H9 (cell line): ENCODE data around the gene FOXA2. TPM values are rescaled to one million over a fixed set of nuclear protein-coding genes. Genes with fewer than 3 reads are reported as not detected.

Source experiments
- DNase-seq: peaks from one replicate; pipeline ENCODE4 v3.0.0-alpha.2; 2017
- H2AFZ ChIP-seq: one replicate; pipeline ENCODE4 v1.6.1; 2013; ENCODE audit warnings: mild to moderate bottlenecking, low read length, control low read depth, moderate library complexity
- H2AK5ac ChIP-seq: 2 replicates; pipeline ENCODE4 v1.6.1; 2013; ENCODE audit warnings: low read length, control low read depth, mixed read lengths; ENCODE audit not compliant: insufficient read length
- H2BK120ac ChIP-seq: one replicate; pipeline ENCODE4 v1.6.1; 2013; ENCODE audit warnings: low read depth, mild to moderate bottlenecking, low read length, control low read depth, inconsistent platforms; ENCODE audit not compliant: poor library complexity, severe bottlenecking
- H2BK12ac ChIP-seq: 2 replicates; pipeline ENCODE4 v1.6.1; 2013; ENCODE audit warnings: low read length, control low read depth, mixed read lengths, low read depth; ENCODE audit not compliant: insufficient read length
- H2BK15ac ChIP-seq: 2 replicates; pipeline ENCODE4 v1.6.1; 2013; ENCODE audit warnings: low read depth, low read length, control low read depth
- H2BK20ac ChIP-seq: one replicate; pipeline ENCODE4 v1.6.1; 2013; ENCODE audit warnings: low read depth, mild to moderate bottlenecking, low read length, control low read depth, inconsistent platforms; ENCODE audit not compliant: poor library complexity, severe bottlenecking
- H2BK5ac ChIP-seq: 2 replicates; pipeline ENCODE4 v1.6.1; 2013; ENCODE audit warnings: low read length, control low read depth, mixed read lengths; ENCODE audit not compliant: insufficient read length
- H3K14ac ChIP-seq: 2 replicates; pipeline ENCODE4 v1.6.1; 2013; ENCODE audit warnings: low read length, control low read depth; ENCODE audit not compliant: insufficient read depth
- H3K18ac ChIP-seq: 2 replicates; pipeline ENCODE4 v1.6.1; 2013; ENCODE audit warnings: low read depth, mild to moderate bottlenecking, mixed read lengths, low read length, control low read depth; ENCODE audit not compliant: insufficient read length
- H3K23ac ChIP-seq: 2 replicates; pipeline ENCODE4 v1.6.1; 2013; ENCODE audit warnings: low read length, control low read depth, mixed read lengths, low read depth; ENCODE audit not compliant: insufficient read length
- H3K23me2 ChIP-seq: 2 replicates; pipeline ENCODE4 v1.6.1; 2013; ENCODE audit warnings: low read depth, mild to moderate bottlenecking, mixed read lengths, low read length, control low read depth; ENCODE audit not compliant: insufficient read length, poor library complexity, severe bottlenecking
- H3K27ac ChIP-seq: 2 replicates; pipeline ENCODE4 v1.5.1; 2013; ENCODE audit warnings: low read length, control low read depth, mixed read lengths, low read depth; ENCODE audit not compliant: insufficient read length
- H3K27me3 ChIP-seq: 2 replicates; pipeline ENCODE4 v1.6.1; 2013; ENCODE audit warnings: low read length, control low read depth, inconsistent platforms; ENCODE audit not compliant: insufficient read depth
- H3K4ac ChIP-seq: 2 replicates; pipeline ENCODE4 v1.6.1; 2013; ENCODE audit warnings: low read depth, mild to moderate bottlenecking, control low read depth, inconsistent platforms, low read length, moderate library complexity
- H3K4me1 ChIP-seq: 2 replicates; pipeline ENCODE4 v1.6.1; 2013; ENCODE audit warnings: low read length, control low read depth, inconsistent platforms; ENCODE audit not compliant: insufficient read depth
- H3K4me2 ChIP-seq: 2 replicates; pipeline ENCODE4 v1.6.1; 2013; ENCODE audit warnings: low read length, control low read depth, mixed read lengths; ENCODE audit not compliant: insufficient read length, insufficient read depth
- H3K56ac ChIP-seq: 2 replicates; pipeline ENCODE4 v1.6.1; 2013; ENCODE audit warnings: low read depth, mild to moderate bottlenecking, mixed read lengths, low read length, control low read depth; ENCODE audit not compliant: insufficient read length
- H3K79me1 ChIP-seq: 2 replicates; pipeline ENCODE4 v1.6.1; 2013; ENCODE audit warnings: low read depth, mild to moderate bottlenecking, moderate library complexity, low read length, control low read depth, inconsistent platforms; ENCODE audit not compliant: insufficient read depth, poor library complexity, severe bottlenecking
- H3K79me2 ChIP-seq: 2 replicates; pipeline ENCODE4 v1.6.1; 2013; ENCODE audit warnings: low read length, control low read depth, inconsistent platforms; ENCODE audit not compliant: insufficient read depth
- H3K9ac ChIP-seq: 2 replicates; pipeline ENCODE4 v1.6.1; 2013; ENCODE audit warnings: low read length, control low read depth, mixed read lengths; ENCODE audit not compliant: insufficient read length; ENCODE audit errors: extremely low read depth
- H3K9me3 ChIP-seq: one replicate; pipeline ENCODE4 v1.6.1; 2013; ENCODE audit warnings: low read depth, low read length, inconsistent platforms; ENCODE audit not compliant: control insufficient read depth
- H3T11ph ChIP-seq: one replicate; pipeline ENCODE4 v1.6.1; 2013; ENCODE audit warnings: mild to moderate bottlenecking, low read length, control low read depth, inconsistent platforms
- H4K20me1 ChIP-seq: one replicate; pipeline ENCODE4 v1.6.1; 2013; ENCODE audit not compliant: control insufficient read depth, insufficient read length, insufficient read depth
- H4K5ac ChIP-seq: 2 replicates; pipeline ENCODE4 v1.6.1; 2013; ENCODE audit warnings: low read depth, mild to moderate bottlenecking, mixed read lengths, low read length, control low read depth; ENCODE audit not compliant: insufficient read length
- H4K8ac ChIP-seq: replicated peaks from 2 replicates; pipeline ENCODE4 v1.6.1; 2013; ENCODE audit warnings: low read length, control low read depth, mixed read lengths, low read depth; ENCODE audit not compliant: insufficient read length
- H4K91ac ChIP-seq: 2 replicates; pipeline ENCODE4 v1.6.1; 2013; ENCODE audit warnings: low read depth, mild to moderate bottlenecking, moderate library complexity, mixed read lengths, low read length, control low read depth; ENCODE audit not compliant: insufficient read length
- H3K27ac Mint-ChIP-seq, 3 experiments: 2 replicates in 2 of 3; 3 replicates in 1 of 3; pipeline ENCODE4 v1.8.0; 2020 to 2021; ENCODE audit warnings: mixed read lengths in 3 of 3, mild to moderate bottlenecking in 1 of 3, moderate library complexity in 1 of 3
- H3K27me3 Mint-ChIP-seq: 2 replicates; pipeline ENCODE4 v1.8.0; 2021; ENCODE audit warnings: low read depth, mild to moderate bottlenecking, moderate library complexity, mixed read lengths
- H3K36me3 Mint-ChIP-seq, 3 experiments: 2 replicates in 2 of 3; 3 replicates in 1 of 3; pipeline ENCODE4 v1.8.0; 2020 to 2021; ENCODE audit warnings: low read depth in 3 of 3, mixed read lengths in 3 of 3; ENCODE audit not compliant: insufficient read depth in 1 of 3
- H3K4me1 Mint-ChIP-seq, 2 experiments: 2 replicates each; pipeline ENCODE4 v1.8.0; 2020; ENCODE audit warnings: mixed read lengths in 2 of 2
- H3K4me3 Mint-ChIP-seq, 2 experiments: 2 replicates in 1 of 2; 3 replicates in 1 of 2; pipeline ENCODE4 v1.8.0; 2020 to 2021; ENCODE audit warnings: mild to moderate bottlenecking in 2 of 2, mixed read lengths in 2 of 2, moderate library complexity in 1 of 2
- H3K9me3 Mint-ChIP-seq, 2 experiments: 2 replicates in 1 of 2; 3 replicates in 1 of 2; pipeline ENCODE4 v1.8.0; 2020; ENCODE audit warnings: mild to moderate bottlenecking in 2 of 2, mixed read lengths in 2 of 2, moderate library complexity in 1 of 2
- WGBS: extraction: QIAGEN DNeasy Blood & Tissue Kit; methylation state at CpG from one replicate; pipeline ENCODE4 v1.1.7; 2013; ENCODE audit warnings: missing lambda C conversion rate, low lambda C conversion rate, mixed read lengths; ENCODE audit not compliant: insufficient read length; ENCODE audit errors: extremely low coverage; 5-methylcytosine and 5-hydroxymethylcytosine counted together
- total RNA-seq: library from RNA; stranded (reverse); gene quantifications from 2 replicates; pipeline ENCODE4 v1.2.1, GENCODE V29; 2021
- TF ChIP-seq, protein P1 (sequence below): fragments of 200-600 bp; sonication (generic); conservative IDR thresholded peaks from 3 replicates; pipeline ENCODE4 v1.8.0; 2021; ENCODE audit warnings: antibody characterized with exemption, mild to moderate bottlenecking

FOXA2 gene
- total RNA-seq, 1 experiment from 2014 or later = not detected

DNA sequence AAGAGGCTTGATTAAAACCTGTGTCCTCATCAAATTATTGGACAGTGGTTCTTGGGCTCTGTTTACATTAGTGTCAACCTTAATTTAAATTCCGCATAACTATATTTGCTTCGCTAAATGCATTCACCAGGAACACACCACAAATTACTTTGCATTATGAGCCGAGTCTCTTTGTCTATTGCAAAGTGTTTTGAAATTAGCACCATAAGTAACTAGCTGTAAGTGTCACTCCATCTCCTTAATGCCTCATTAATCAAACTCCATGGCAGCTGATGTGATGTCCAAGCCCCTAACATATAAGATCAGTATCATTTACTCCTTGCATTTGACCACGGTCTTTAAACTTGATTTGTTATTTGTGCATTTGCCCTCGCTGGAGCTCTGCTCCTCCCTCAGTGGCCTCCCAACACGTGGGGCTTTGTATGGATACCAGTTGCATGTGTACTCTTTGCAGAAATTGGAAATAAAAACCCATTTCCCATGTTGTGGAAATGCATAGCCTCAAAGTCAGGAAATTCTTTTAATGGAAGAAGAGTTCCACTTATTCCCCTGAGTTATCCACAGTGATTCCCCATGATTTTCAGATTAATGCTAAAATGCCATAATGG, 24.6 kb downstream of the FOXA2 start:
- H3K4me1 Mint-ChIP-seq = peaks cover 66 to 79% of the 10 kb centered on the region in 2 experiments

More for the DNA sequence above, 24.6 kb downstream of the FOXA2 start:
- Histone ChIP-seq H3K9me3 (no peaks in the 10 kb centered on the region), H4K91ac (no peak overlapping the region), H2BK20ac (no peak overlapping the region), H3K27ac (no peak overlapping the region), H2AFZ (no peak overlapping the region), H3K4me1 (peaks cover 11% of the 10 kb centered on the region; the same call in 1 of the 2 replicates), H3K79me1 (no peaks in the 10 kb centered on the region), H3K14ac (no peak overlapping the region), H4K20me1 (no peaks in the 10 kb centered on the region), H4K8ac (no peak overlapping the region), H3K23ac (no peak overlapping the region), H3K9ac (no peak overlapping the region), H3K18ac (no peak overlapping the region), H3K23me2 (no peaks in the 10 kb centered on the region), H2AK5ac (no peak overlapping the region), H4K5ac (no peak overlapping the region), H2BK12ac (no peak overlapping the region), H2BK5ac (no peak overlapping the region), H3K56ac (no peak overlapping the region), H2BK120ac (no peak overlapping the region), H3K27me3 (peaks cover 77% of the 10 kb centered on the region), H3T11ph (no peak overlapping the region), H3K4ac (no peak overlapping the region), H3K4me2 (no peak overlapping the region), H2BK15ac (no peak overlapping the region), H3K79me2 (no peaks in the 10 kb centered on the region)
- Mint-ChIP-seq H3K27ac (peak overlapping the region in 1 of 3 experiments; percentile 13; a peak in 1 of 7 replicates), H3K9me3 (peaks cover 0 to 12% of the 10 kb centered on the region in 2 experiments; a peak in 2 of 5 replicates), H3K4me3 (no peak overlapping the region), H3K36me3 (no peaks in the 10 kb centered on the region), H3K27me3 (peaks cover 99% of the 10 kb centered on the region)
- TF ChIP-seq, protein P1, sequence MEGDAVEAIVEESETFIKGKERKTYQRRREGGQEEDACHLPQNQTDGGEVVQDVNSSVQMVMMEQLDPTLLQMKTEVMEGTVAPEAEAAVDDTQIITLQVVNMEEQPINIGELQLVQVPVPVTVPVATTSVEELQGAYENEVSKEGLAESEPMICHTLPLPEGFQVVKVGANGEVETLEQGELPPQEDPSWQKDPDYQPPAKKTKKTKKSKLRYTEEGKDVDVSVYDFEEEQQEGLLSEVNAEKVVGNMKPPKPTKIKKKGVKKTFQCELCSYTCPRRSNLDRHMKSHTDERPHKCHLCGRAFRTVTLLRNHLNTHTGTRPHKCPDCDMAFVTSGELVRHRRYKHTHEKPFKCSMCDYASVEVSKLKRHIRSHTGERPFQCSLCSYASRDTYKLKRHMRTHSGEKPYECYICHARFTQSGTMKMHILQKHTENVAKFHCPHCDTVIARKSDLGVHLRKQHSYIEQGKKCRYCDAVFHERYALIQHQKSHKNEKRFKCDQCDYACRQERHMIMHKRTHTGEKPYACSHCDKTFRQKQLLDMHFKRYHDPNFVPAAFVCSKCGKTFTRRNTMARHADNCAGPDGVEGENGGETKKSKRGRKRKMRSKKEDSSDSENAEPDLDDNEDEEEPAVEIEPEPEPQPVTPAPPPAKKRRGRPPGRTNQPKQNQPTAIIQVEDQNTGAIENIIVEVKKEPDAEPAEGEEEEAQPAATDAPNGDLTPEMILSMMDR = no peak
- no peak for DNase-seq
- no CpG with 5 or more reads among the region's 6 CpGs for WGBS
